Endodermal cell (in vitro differentiated cells): Measurements from ENCODE around the gene IFNK. TPM values are rescaled to one million over a fixed set of nuclear protein-coding genes. Genes with fewer than 3 reads are reported as not detected.

ENCODE experiments used
- DNase-seq: peaks from one replicate; pipeline ENCODE4 v3.0.0-alpha.2; 2017
- H3K27ac ChIP-seq: 2 replicates; pipeline ENCODE4 v1.5.1; 2013; ENCODE audit warnings: mild to moderate bottlenecking, low read depth, low read length, moderate library complexity
- H3K27me3 ChIP-seq: 2 replicates; pipeline ENCODE4 v1.6.1; 2013; ENCODE audit warnings: mild to moderate bottlenecking, low read length, moderate library complexity; ENCODE audit not compliant: insufficient read depth, control insufficient read depth, poor library complexity, severe bottlenecking
- H3K36me3 ChIP-seq: 2 replicates; pipeline ENCODE4 v1.7.0; 2013; ENCODE audit warnings: mild to moderate bottlenecking, low read length, moderate library complexity; ENCODE audit not compliant: control insufficient read depth, insufficient read depth
- H3K4me1 ChIP-seq: one replicate; pipeline ENCODE4 v1.7.0; 2013; ENCODE audit warnings: low read length; ENCODE audit not compliant: control insufficient read depth, insufficient read depth
- H3K4me3 ChIP-seq: 2 replicates; pipeline ENCODE4 v1.5.1; 2013; ENCODE audit warnings: mild to moderate bottlenecking, low read length, moderate library complexity
- H3K9ac ChIP-seq: 2 replicates; pipeline ENCODE4 v1.6.1; 2013; ENCODE audit warnings: mild to moderate bottlenecking, low read length, moderate library complexity; ENCODE audit not compliant: poor library complexity, severe bottlenecking; ENCODE audit errors: extremely low read depth
- H3K9me3 ChIP-seq: 2 replicates; pipeline ENCODE4 v1.6.1; 2013; ENCODE audit warnings: mild to moderate bottlenecking, low read length, moderate library complexity; ENCODE audit not compliant: control insufficient read depth
- H3K27ac Mint-ChIP-seq: 2 replicates; pipeline ENCODE4 v1.8.0; 2020; ENCODE audit warnings: mixed read lengths
- H3K27me3 Mint-ChIP-seq: 2 replicates; pipeline ENCODE4 v1.8.0; 2021; ENCODE audit warnings: mild to moderate bottlenecking, mixed read lengths; ENCODE audit not compliant: insufficient read depth
- H3K36me3 Mint-ChIP-seq: 2 replicates; pipeline ENCODE4 v1.8.0; 2020; ENCODE audit warnings: low read depth, mixed read lengths
- H3K4me1 Mint-ChIP-seq: 2 replicates; pipeline ENCODE4 v1.8.0; 2020; ENCODE audit warnings: mixed read lengths
- H3K4me3 Mint-ChIP-seq: 2 replicates; pipeline ENCODE4 v1.8.0; 2020; ENCODE audit warnings: mild to moderate bottlenecking, moderate library complexity, mixed read lengths
- H3K9me3 Mint-ChIP-seq: 2 replicates; pipeline ENCODE4 v1.8.0; 2020; ENCODE audit warnings: mild to moderate bottlenecking, mixed read lengths
- CTCF ChIP-seq: fragments of 200-600 bp; sonication (generic); conservative IDR thresholded peaks from 2 replicates; pipeline ENCODE4 v1.5.0; 2021; ENCODE audit warnings: antibody characterized with exemption, mild to moderate bottlenecking
- WGBS, 2 experiments: methylation state at CpG; one replicate each; pipeline versions ENCODE4 v1.1.5 to v1.1.7; 2013; ENCODE audit warnings: missing lambda C conversion rate in 2 of 2, mixed read lengths in 1 of 2; ENCODE audit not compliant: insufficient coverage in 1 of 2, insufficient read length in 1 of 2; 5-methylcytosine and 5-hydroxymethylcytosine counted together
- total RNA-seq, 2 donors: library from RNA; stranded (reverse); fragmentation: NEBNext Ultra II Directional in 1 of 2; extraction: Animal tissue kit (Norgen Biotek cat#: 25700) in 1 of 2; gene quantifications; 2 replicates in 1 of 2; 3 replicates in 1 of 2; pipeline ENCODE4 v1.2.1, GENCODE V29; 2021

The IFNK gene
- total RNA-seq, 2 donors from 2014 or later = not detected

GRCh38 chr9:27539479-27540441 lies 15.7 kb downstream of the IFNK start:
- Histone ChIP-seq H3K9ac (no peak overlapping the region), H3K9me3 (no peaks in the 10 kb centered on the region), H3K4me3 (no peak overlapping the region), H3K4me1 (no peaks in the 10 kb centered on the region), H3K27me3 (no peaks in the 10 kb centered on the region), H3K36me3 (peaks cover 7% of the 10 kb centered on the region), H3K27ac (no peak overlapping the region)
- H3K36me3 Mint-ChIP-seq = peaks cover 26% of the 10 kb centered on the region
- no peak for DNase-seq
- no peak overlapping the region for H3K4me3 Mint-ChIP-seq
- H3K27me3 Mint-ChIP-seq = no peaks in the 10 kb centered on the region
- peaks cover 2% of the 10 kb centered on the region for H3K9me3 Mint-ChIP-seq
- H3K4me1 Mint-ChIP-seq = no peaks in the 10 kb centered on the region
- no peak for TF ChIP-seq CTCF
- no peak overlapping the region for H3K27ac Mint-ChIP-seq
- WGBS, 2 experiments = 95 to 97% methylated on average over 4 to 5 of the region's 5 CpGs

GRCh38 chr9:27540502-27540901 lies 16.4 kb downstream of the IFNK start:
- 83 to 95% methylated on average over 1 of the region's 1 CpG for WGBS, 2 experiments
- DNase-seq = no peak
- H3K9me3 Mint-ChIP-seq = peaks cover 2% of the 10 kb centered on the region
- no peak overlapping the region for H3K27ac Mint-ChIP-seq
- H3K9ac ChIP-seq = no peak overlapping the region
- no peaks in the 10 kb centered on the region for H3K27me3 ChIP-seq
- H3K4me1 ChIP-seq = no peaks in the 10 kb centered on the region
- no peaks in the 10 kb centered on the region for H3K27me3 Mint-ChIP-seq
- H3K36me3 Mint-ChIP-seq = peaks cover 30% of the 10 kb centered on the region
- H3K36me3 ChIP-seq = peaks cover 12% of the 10 kb centered on the region
- no peak overlapping the region for H3K4me3 ChIP-seq
- H3K9me3 ChIP-seq = no peaks in the 10 kb centered on the region
- TF ChIP-seq CTCF = no peak
- no peak overlapping the region for H3K4me3 Mint-ChIP-seq
- no peak overlapping the region for H3K27ac ChIP-seq
- H3K4me1 Mint-ChIP-seq = no peaks in the 10 kb centered on the region

- DNase-seq = no peak
- 88 to 95% methylated on average over 3 to 4 of the region's 4 CpGs for WGBS, 2 experiments
- peaks cover 32% of the 10 kb centered on the region for H3K36me3 Mint-ChIP-seq
These were observed 17.6 kb downstream of the IFNK start for GRCh38 chr9:27541740-27542139.

More at GRCh38 chr9:27541740-27542139, 17.6 kb downstream of the IFNK start:
- Histone ChIP-seq H3K9me3 (no peaks in the 10 kb centered on the region), H3K9ac (no peak overlapping the region), H3K36me3 (peaks cover 20% of the 10 kb centered on the region), H3K27ac (no peak overlapping the region), H3K27me3 (no peaks in the 10 kb centered on the region), H3K4me3 (no peak overlapping the region), H3K4me1 (no peaks in the 10 kb centered on the region)
- no peak for TF ChIP-seq CTCF
- H3K9me3 Mint-ChIP-seq = peaks cover 2% of the 10 kb centered on the region
- H3K4me3 Mint-ChIP-seq = no peak overlapping the region
- no peaks in the 10 kb centered on the region for H3K27me3 Mint-ChIP-seq
- H3K4me1 Mint-ChIP-seq = no peaks in the 10 kb centered on the region
- no peak overlapping the region for H3K27ac Mint-ChIP-seq
